Measurements from ENCODE around the gene GLRX3.

- no peak for TF ChIP-seq CTCF (IDR thresholded peaks at IDR 0.05)
- TF ChIP-seq POLR2A (IDR thresholded peaks at IDR 0.05): no peak
Measured at GRCh38 chr10:130135676-130136225, 440 bp upstream of the GLRX3 start.

All from right lobe of liver (tissue), 4 donors.